IMR-90 (cell line): ENCODE results near the gene CPEB1. TPM values are rescaled to one million over a fixed set of nuclear protein-coding genes. Genes with fewer than 3 reads are reported as not detected.

Source experiments
- ATAC-seq: fragments of 200-7000 bp; cut with Tn5 transposase; 2 replicates; pipeline ENCODE4 v1.9.1; 2020; ENCODE audit warnings: low read depth, mild to moderate bottlenecking, moderate library complexity
- BruUV-seq: library from RNA; stranded (reverse); fragments of 400-500 nt; replicated peaks from 2 replicates; lab custom pipeline; 2021; lab: Mats Ljungman, UMichigan
- CTCF ChIA-PET: fragments of 300-600 bp; formaldehyde crosslinking; extraction: SDS; loops from one replicate; lab custom pipeline; 2021; ENCODE audit warnings: antibody characterized with exemption; lab: Yijun Ruan, JAX
- POLR2A ChIA-PET: fragments of 300-600 bp; sonication (Branson Sonifier 250); formaldehyde crosslinking; loops from one replicate; lab custom pipeline; 2022; ENCODE audit warnings: antibody characterized with exemption; ENCODE audit not compliant: unreplicated experiment; lab: Charles Lee
- DNase-seq: peaks from one replicate; pipeline ENCODE4 v3.0.0; 2013
- H2AFZ ChIP-seq: replicated peaks from 2 replicates; pipeline ENCODE3; 2013; ENCODE audit warnings: low read length, mild to moderate bottlenecking; ENCODE audit not compliant: poor library complexity
- H2AK5ac ChIP-seq: 2 replicates; pipeline ENCODE4 v1.6.1; 2013; ENCODE audit warnings: low read depth, low read length, inconsistent platforms
- H2AK9ac ChIP-seq: replicated peaks from 2 replicates; pipeline ENCODE3; 2013; ENCODE audit warnings: mild to moderate bottlenecking, low read depth, low read length, moderate library complexity; ENCODE audit not compliant: poor library complexity
- H2BK120ac ChIP-seq: 2 replicates; pipeline ENCODE4 v1.6.1; 2013; ENCODE audit warnings: low read depth, low read length, inconsistent platforms
- H2BK15ac ChIP-seq: 3 replicates; pipeline ENCODE4 v1.6.1; 2013; ENCODE audit warnings: low read depth, low read length, inconsistent platforms
- H2BK20ac ChIP-seq: 2 replicates; pipeline ENCODE4 v1.6.1; 2013; ENCODE audit warnings: low read depth, mild to moderate bottlenecking, inconsistent platforms, low read length, moderate library complexity
- H2BK5ac ChIP-seq: 2 replicates; pipeline ENCODE4 v1.6.1; 2013; ENCODE audit warnings: mild to moderate bottlenecking, low read depth, low read length, inconsistent platforms; ENCODE audit not compliant: poor library complexity, severe bottlenecking
- H3K14ac ChIP-seq: replicated peaks from 2 replicates; pipeline ENCODE4 v1.6.1; 2013; ENCODE audit warnings: low read depth, low read length, inconsistent platforms
- H3K18ac ChIP-seq: 2 replicates; pipeline ENCODE4 v1.6.1; 2013; ENCODE audit warnings: low read depth, low read length, control low read depth
- H3K23ac ChIP-seq: 2 replicates; pipeline ENCODE4 v1.6.1; 2013; ENCODE audit warnings: low read depth, low read length, inconsistent platforms
- H3K27ac ChIP-seq: 2 replicates; pipeline ENCODE4 v1.5.1; 2013; ENCODE audit warnings: mild to moderate bottlenecking, control low read depth, low read length; ENCODE audit not compliant: insufficient read depth
- H3K27me3 ChIP-seq: 2 replicates; pipeline ENCODE4 v1.6.1; 2013; ENCODE audit warnings: low read length; ENCODE audit not compliant: control insufficient read depth, insufficient read depth
- H3K36me3 ChIP-seq: 2 replicates; pipeline ENCODE4 v1.6.1; 2013; ENCODE audit warnings: low read length, mixed read lengths; ENCODE audit not compliant: control insufficient read depth, insufficient read depth
- H3K4ac ChIP-seq: 2 replicates; pipeline ENCODE4 v1.6.1; 2013; ENCODE audit warnings: low read depth, low read length, inconsistent platforms
- H3K4me1 ChIP-seq: 2 replicates; pipeline ENCODE4 v1.6.1; 2013; ENCODE audit warnings: low read length, mixed read lengths; ENCODE audit not compliant: control insufficient read depth, insufficient read depth
- H3K4me2 ChIP-seq: 2 replicates; pipeline ENCODE4 v1.6.1; 2013; ENCODE audit warnings: low read depth, mild to moderate bottlenecking, control low read depth, low read length, moderate library complexity
- H3K4me3 ChIP-seq: 2 replicates; pipeline ENCODE4 v1.5.1; 2013; ENCODE audit warnings: low read depth, mild to moderate bottlenecking, control low read depth, low read length, moderate library complexity; ENCODE audit not compliant: insufficient read depth
- H3K56ac ChIP-seq: 2 replicates; pipeline ENCODE4 v1.6.1; 2013; ENCODE audit warnings: low read length, inconsistent platforms; ENCODE audit not compliant: insufficient read depth; ENCODE audit errors: extremely low read depth
- H3K79me1 ChIP-seq, 2 experiments: 2 replicates each; pipeline ENCODE4 v1.6.1; 2013; ENCODE audit warnings: low read length in 2 of 2, inconsistent platforms in 1 of 2, low read depth in 1 of 2
- H3K9ac ChIP-seq: 2 replicates; pipeline ENCODE4 v1.6.1; 2013; ENCODE audit warnings: low read depth, low read length, control low read depth
- H3K9me1 ChIP-seq: 2 replicates; pipeline ENCODE4 v1.6.1; 2013; ENCODE audit warnings: low read length, inconsistent platforms; ENCODE audit not compliant: insufficient read depth
- H3K9me3 ChIP-seq: 2 replicates; pipeline ENCODE4 v1.6.1; 2013; ENCODE audit warnings: low read length; ENCODE audit not compliant: control insufficient read depth, insufficient read depth
- H4K20me1 ChIP-seq: 2 replicates; pipeline ENCODE4 v1.6.1; 2013; ENCODE audit warnings: low read length, inconsistent platforms; ENCODE audit not compliant: insufficient read depth
- H4K5ac ChIP-seq: 2 replicates; pipeline ENCODE4 v1.6.1; 2013; ENCODE audit warnings: mild to moderate bottlenecking, low read depth, low read length, control low read depth
- H4K8ac ChIP-seq, 2 experiments: 2 replicates each; pipeline ENCODE4 v1.6.1; 2013; ENCODE audit warnings: low read depth in 2 of 2, low read length in 2 of 2, control low read depth in 1 of 2, inconsistent platforms in 1 of 2
- H4K91ac ChIP-seq: 2 replicates; pipeline ENCODE4 v1.6.1; 2013; ENCODE audit warnings: low read depth, low read length, inconsistent platforms; ENCODE audit not compliant: insufficient read depth
- CEBPB ChIP-seq: IDR thresholded peaks from 2 replicates; pipeline ENCODE4 v1.6.1; 2012; ENCODE audit warnings: low read depth, low read length, improper control_type of control experiment
- ELK1 ChIP-seq: fragments of 150-350 bp; IDR thresholded peaks from 2 replicates; pipeline ENCODE4 v1.6.1; 2016; ENCODE audit warnings: low read depth, mild to moderate bottlenecking, low read length, moderate library complexity, borderline replicate concordance
- FOS ChIP-seq: fragments of 150-350 bp; IDR thresholded peaks from 2 replicates; pipeline ENCODE4 v1.6.1; 2016; ENCODE audit warnings: low read depth, low read length
- MAFK ChIP-seq: IDR thresholded peaks from 2 replicates; pipeline ENCODE4 v1.6.1; 2012; ENCODE audit warnings: low read depth, low read length, improper control_type of control experiment
- MAZ ChIP-seq: IDR thresholded peaks from 2 replicates; pipeline ENCODE4 v1.6.1; 2012; ENCODE audit warnings: low read depth, mild to moderate bottlenecking, low read length, improper control_type of control experiment, moderate library complexity, borderline replicate concordance
- MXI1 ChIP-seq: IDR thresholded peaks from 2 replicates; pipeline ENCODE4 v1.6.1; 2012; ENCODE audit warnings: low read depth, mild to moderate bottlenecking, low read length, moderate library complexity, borderline replicate concordance
- RAD21 ChIP-seq: IDR thresholded peaks from 2 replicates; pipeline ENCODE4 v1.6.1; 2012; ENCODE audit warnings: low read length, improper control_type of control experiment
- RFX5 ChIP-seq: IDR thresholded peaks from 2 replicates; pipeline ENCODE4 v1.8.0; 2012; ENCODE audit warnings: low read depth, mild to moderate bottlenecking, low read length, moderate library complexity
- SMC3 ChIP-seq: fragments of 150-350 bp; IDR thresholded peaks from 2 replicates; pipeline ENCODE4 v1.6.1; 2016; ENCODE audit warnings: low read depth, mild to moderate bottlenecking, antibody characterized with exemption, low read length, moderate library complexity
- WGBS, 2 experiments: methylation state at CpG; one replicate each; pipeline versions ENCODE4 v1.1.5 to v1.1.7; 2013; ENCODE audit warnings: missing lambda C conversion rate in 2 of 2; ENCODE audit not compliant: insufficient read length in 1 of 2; ENCODE audit errors: extremely low coverage in 2 of 2; 5-methylcytosine and 5-hydroxymethylcytosine counted together
- dilution Hi-C: fragments of 300-500 bp; cut with HindIII; formaldehyde crosslinking; loops from one replicate; pipeline ENCODE4 v1.14.3; 2018; ENCODE audit warnings: low sequenced_read_pairs; ENCODE audit not compliant: unreplicated experiment
- in situ Hi-C: fragments of 300-500 bp; cut with MboI; formaldehyde crosslinking; loops from 3 replicates; pipeline ENCODE4 v1.14.3; 2019; ENCODE audit warnings: low sequenced_read_pairs, inconsistent platforms, mixed read lengths
- intact Hi-C: fragments of 100-400 bp; cut with micrococcal nuclease; formaldehyde crosslinking; loops from 2 replicates; pipeline ENCODE4 v1.10.0; 2022
- polyA plus RNA-seq, 3 experiments: library from polyadenylated mRNA; depleted of rRNA; stranded (reverse); fragments of >200 nt; gene quantifications; 2 replicates each; pipeline ENCODE4 v1.2.3, GENCODE V29; 2012; ENCODE audit warnings: low replicate concordance in 1 of 3
- total RNA-seq: library from RNA; depleted of rRNA; stranded (reverse); fragments of >200 nt; gene quantifications from 2 replicates; pipeline ENCODE4 v1.2.3, GENCODE V29; 2012

The CPEB1 gene
- total and polyA plus RNA-seq, 2 of the 4 experiments (the other 2 are of a cell fraction) = 8.9 to 12.5 TPM

- Histone ChIP-seq H3K9ac (no peak overlapping the region), H2BK15ac (no peak overlapping the region), H3K14ac (no peak overlapping the region), H3K18ac (no peak overlapping the region), H3K9me1 (no peaks in the 10 kb centered on the region), H2BK120ac (no peak overlapping the region), H3K9me3 (no peaks in the 10 kb centered on the region), H4K8ac (no peak overlapping the region), H2AFZ (no peak overlapping the region), H2AK9ac (no peak overlapping the region), H4K20me1 (no peaks in the 10 kb centered on the region), H3K79me1 (no peaks in the 10 kb centered on the region), H3K27ac (no peak overlapping the region), H3K36me3 (no peaks in the 10 kb centered on the region), H2BK5ac (no peak overlapping the region), H2BK20ac (no peak overlapping the region), H3K4me1 (no peaks in the 10 kb centered on the region), H2AK5ac (no peak overlapping the region), H3K4ac (no peak overlapping the region), H3K27me3 (peaks cover 13% of the 10 kb centered on the region), H3K23ac (no peak overlapping the region), H3K4me2 (no peak overlapping the region), H4K5ac (no peak overlapping the region), H3K4me3 (no peak overlapping the region), H4K91ac (no peak overlapping the region), H3K56ac (no peak overlapping the region)
- DNase-seq (no peak), ATAC-seq (no peak)
- in situ Hi-C loops (no loop called here), intact Hi-C loops (no loop called here), dilution Hi-C loops (no loop called here)
- POLR2A ChIA-PET = no interaction called here
- no TSS peak for BruUV-seq
- no peak for TF ChIP-seq SMC3
- no peak for TF ChIP-seq FOS
- no peak for TF ChIP-seq RFX5
- no peak for TF ChIP-seq CEBPB
- no peak for TF ChIP-seq MXI1
- TF ChIP-seq RAD21 = no peak
- no peak for TF ChIP-seq MAFK
- no peak for TF ChIP-seq ELK1
- TF ChIP-seq MAZ = no peak
- CTCF ChIA-PET = no interaction called here
- WGBS, 2 experiments = 40% methylated on average over 1 of the region's 2 CpGs; no CpG with 5 or more reads in 1 of the 2 experiments
Measured at GRCh38 chr15:82635798-82636197, 11.4 kb downstream of the CPEB1 start.
